H9 (cell line): ENCODE data around the gene MAPKAPK2. TPM values are rescaled to one million over a fixed set of nuclear protein-coding genes. Genes with fewer than 3 reads are reported as not detected.

Experiments used
- DNase-seq: peaks from one replicate; pipeline ENCODE4 v3.0.0-alpha.2; 2017
- H2AFZ ChIP-seq: one replicate; pipeline ENCODE4 v1.6.1; 2013; ENCODE audit warnings: mild to moderate bottlenecking, low read length, control low read depth, moderate library complexity
- H2AK5ac ChIP-seq: 2 replicates; pipeline ENCODE4 v1.6.1; 2013; ENCODE audit warnings: low read length, control low read depth, mixed read lengths; ENCODE audit not compliant: insufficient read length
- H2BK120ac ChIP-seq: one replicate; pipeline ENCODE4 v1.6.1; 2013; ENCODE audit warnings: low read depth, mild to moderate bottlenecking, low read length, control low read depth, inconsistent platforms; ENCODE audit not compliant: poor library complexity, severe bottlenecking
- H2BK12ac ChIP-seq: 2 replicates; pipeline ENCODE4 v1.6.1; 2013; ENCODE audit warnings: low read length, control low read depth, mixed read lengths, low read depth; ENCODE audit not compliant: insufficient read length
- H2BK15ac ChIP-seq: 2 replicates; pipeline ENCODE4 v1.6.1; 2013; ENCODE audit warnings: low read depth, low read length, control low read depth
- H2BK20ac ChIP-seq: one replicate; pipeline ENCODE4 v1.6.1; 2013; ENCODE audit warnings: low read depth, mild to moderate bottlenecking, low read length, control low read depth, inconsistent platforms; ENCODE audit not compliant: poor library complexity, severe bottlenecking
- H2BK5ac ChIP-seq: 2 replicates; pipeline ENCODE4 v1.6.1; 2013; ENCODE audit warnings: low read length, control low read depth, mixed read lengths; ENCODE audit not compliant: insufficient read length
- H3K14ac ChIP-seq: 2 replicates; pipeline ENCODE4 v1.6.1; 2013; ENCODE audit warnings: low read length, control low read depth; ENCODE audit not compliant: insufficient read depth
- H3K18ac ChIP-seq: 2 replicates; pipeline ENCODE4 v1.6.1; 2013; ENCODE audit warnings: low read depth, mild to moderate bottlenecking, mixed read lengths, low read length, control low read depth; ENCODE audit not compliant: insufficient read length
- H3K23ac ChIP-seq: 2 replicates; pipeline ENCODE4 v1.6.1; 2013; ENCODE audit warnings: low read length, control low read depth, mixed read lengths, low read depth; ENCODE audit not compliant: insufficient read length
- H3K23me2 ChIP-seq: 2 replicates; pipeline ENCODE4 v1.6.1; 2013; ENCODE audit warnings: low read depth, mild to moderate bottlenecking, mixed read lengths, low read length, control low read depth; ENCODE audit not compliant: insufficient read length, poor library complexity, severe bottlenecking
- H3K27ac ChIP-seq: 2 replicates; pipeline ENCODE4 v1.5.1; 2013; ENCODE audit warnings: low read length, control low read depth, mixed read lengths, low read depth; ENCODE audit not compliant: insufficient read length
- H3K27me3 ChIP-seq: 2 replicates; pipeline ENCODE4 v1.6.1; 2013; ENCODE audit warnings: low read length, control low read depth, inconsistent platforms; ENCODE audit not compliant: insufficient read depth
- H3K4ac ChIP-seq: 2 replicates; pipeline ENCODE4 v1.6.1; 2013; ENCODE audit warnings: low read depth, mild to moderate bottlenecking, control low read depth, inconsistent platforms, low read length, moderate library complexity
- H3K4me1 ChIP-seq: 2 replicates; pipeline ENCODE4 v1.6.1; 2013; ENCODE audit warnings: low read length, control low read depth, inconsistent platforms; ENCODE audit not compliant: insufficient read depth
- H3K4me2 ChIP-seq: 2 replicates; pipeline ENCODE4 v1.6.1; 2013; ENCODE audit warnings: low read length, control low read depth, mixed read lengths; ENCODE audit not compliant: insufficient read length, insufficient read depth
- H3K56ac ChIP-seq: 2 replicates; pipeline ENCODE4 v1.6.1; 2013; ENCODE audit warnings: low read depth, mild to moderate bottlenecking, mixed read lengths, low read length, control low read depth; ENCODE audit not compliant: insufficient read length
- H3K79me1 ChIP-seq: 2 replicates; pipeline ENCODE4 v1.6.1; 2013; ENCODE audit warnings: low read depth, mild to moderate bottlenecking, moderate library complexity, low read length, control low read depth, inconsistent platforms; ENCODE audit not compliant: insufficient read depth, poor library complexity, severe bottlenecking
- H3K79me2 ChIP-seq: 2 replicates; pipeline ENCODE4 v1.6.1; 2013; ENCODE audit warnings: low read length, control low read depth, inconsistent platforms; ENCODE audit not compliant: insufficient read depth
- H3K9ac ChIP-seq: 2 replicates; pipeline ENCODE4 v1.6.1; 2013; ENCODE audit warnings: low read length, control low read depth, mixed read lengths; ENCODE audit not compliant: insufficient read length; ENCODE audit errors: extremely low read depth
- H3K9me3 ChIP-seq: one replicate; pipeline ENCODE4 v1.6.1; 2013; ENCODE audit warnings: low read depth, low read length, inconsistent platforms; ENCODE audit not compliant: control insufficient read depth
- H3T11ph ChIP-seq: one replicate; pipeline ENCODE4 v1.6.1; 2013; ENCODE audit warnings: mild to moderate bottlenecking, low read length, control low read depth, inconsistent platforms
- H4K20me1 ChIP-seq: one replicate; pipeline ENCODE4 v1.6.1; 2013; ENCODE audit not compliant: control insufficient read depth, insufficient read length, insufficient read depth
- H4K5ac ChIP-seq: 2 replicates; pipeline ENCODE4 v1.6.1; 2013; ENCODE audit warnings: low read depth, mild to moderate bottlenecking, mixed read lengths, low read length, control low read depth; ENCODE audit not compliant: insufficient read length
- H4K8ac ChIP-seq: replicated peaks from 2 replicates; pipeline ENCODE4 v1.6.1; 2013; ENCODE audit warnings: low read length, control low read depth, mixed read lengths, low read depth; ENCODE audit not compliant: insufficient read length
- H4K91ac ChIP-seq: 2 replicates; pipeline ENCODE4 v1.6.1; 2013; ENCODE audit warnings: low read depth, mild to moderate bottlenecking, moderate library complexity, mixed read lengths, low read length, control low read depth; ENCODE audit not compliant: insufficient read length
- H3K27ac Mint-ChIP-seq, 3 experiments: 2 replicates in 2 of 3; 3 replicates in 1 of 3; pipeline ENCODE4 v1.8.0; 2020 to 2021; ENCODE audit warnings: mixed read lengths in 3 of 3, mild to moderate bottlenecking in 1 of 3, moderate library complexity in 1 of 3
- H3K27me3 Mint-ChIP-seq: 2 replicates; pipeline ENCODE4 v1.8.0; 2021; ENCODE audit warnings: low read depth, mild to moderate bottlenecking, moderate library complexity, mixed read lengths
- H3K36me3 Mint-ChIP-seq, 3 experiments: 2 replicates in 2 of 3; 3 replicates in 1 of 3; pipeline ENCODE4 v1.8.0; 2020 to 2021; ENCODE audit warnings: low read depth in 3 of 3, mixed read lengths in 3 of 3; ENCODE audit not compliant: insufficient read depth in 1 of 3
- H3K4me1 Mint-ChIP-seq, 2 experiments: 2 replicates each; pipeline ENCODE4 v1.8.0; 2020; ENCODE audit warnings: mixed read lengths in 2 of 2
- H3K4me3 Mint-ChIP-seq, 2 experiments: 2 replicates in 1 of 2; 3 replicates in 1 of 2; pipeline ENCODE4 v1.8.0; 2020 to 2021; ENCODE audit warnings: mild to moderate bottlenecking in 2 of 2, mixed read lengths in 2 of 2, moderate library complexity in 1 of 2
- H3K9me3 Mint-ChIP-seq, 2 experiments: 2 replicates in 1 of 2; 3 replicates in 1 of 2; pipeline ENCODE4 v1.8.0; 2020; ENCODE audit warnings: mild to moderate bottlenecking in 2 of 2, mixed read lengths in 2 of 2, moderate library complexity in 1 of 2
- CTCF ChIP-seq: fragments of 200-600 bp; sonication (generic); conservative IDR thresholded peaks from 3 replicates; pipeline ENCODE4 v1.8.0; 2021; ENCODE audit warnings: antibody characterized with exemption, mild to moderate bottlenecking
- WGBS: extraction: QIAGEN DNeasy Blood & Tissue Kit; methylation state at CpG from one replicate; pipeline ENCODE4 v1.1.7; 2013; ENCODE audit warnings: missing lambda C conversion rate, low lambda C conversion rate, mixed read lengths; ENCODE audit not compliant: insufficient read length; ENCODE audit errors: extremely low coverage; 5-methylcytosine and 5-hydroxymethylcytosine counted together
- total RNA-seq: library from RNA; stranded (reverse); gene quantifications from 2 replicates; pipeline ENCODE4 v1.2.1, GENCODE V29; 2021

MAPKAPK2 gene
- total RNA-seq, 1 experiment from 2014 or later = 50.1 TPM

- H3K27me3 Mint-ChIP-seq = peaks cover 15% of the 10 kb centered on the region
- Histone ChIP-seq H2BK120ac (no peak overlapping the region), H3K79me1 (no peaks in the 10 kb centered on the region), H2AFZ (no peak overlapping the region), H2BK20ac (no peak overlapping the region), H4K5ac (no peak overlapping the region), H2BK12ac (no peak overlapping the region), H2BK15ac (no peak overlapping the region), H3K9ac (no peak overlapping the region), H3K27me3 (no peaks in the 10 kb centered on the region), H3K4me2 (no peak overlapping the region), H3K9me3 (no peaks in the 10 kb centered on the region), H2AK5ac (no peak overlapping the region), H4K20me1 (no peaks in the 10 kb centered on the region), H4K91ac (no peak overlapping the region), H3T11ph (no peak overlapping the region), H3K23me2 (no peaks in the 10 kb centered on the region), H4K8ac (no peak overlapping the region), H3K18ac (no peak overlapping the region), H3K4ac (no peak overlapping the region), H3K23ac (no peak overlapping the region), H3K14ac (no peak overlapping the region), H3K27ac (no peak overlapping the region), H2BK5ac (no peak overlapping the region), H3K79me2 (no peaks in the 10 kb centered on the region), H3K56ac (no peak overlapping the region), H3K4me1 (no peaks in the 10 kb centered on the region)
- H3K27ac Mint-ChIP-seq = no peak overlapping the region; a peak in 1 of 7 replicates
- no peak for TF ChIP-seq CTCF
- DNase-seq = no peak
- no peaks in the 10 kb centered on the region for H3K36me3 Mint-ChIP-seq
- WGBS = no CpG with 5 or more reads among the region's 2 CpGs
- no peaks in the 10 kb centered on the region for H3K9me3 Mint-ChIP-seq
- no peak overlapping the region for H3K4me3 Mint-ChIP-seq
- H3K4me1 Mint-ChIP-seq = peaks cover 3 to 6% of the 10 kb centered on the region in 2 experiments; a peak in 3 of 4 replicates
These were observed 67.8 kb downstream of the MAPKAPK2 start for GRCh38 chr1:206752481-206752880.
